ENCODE data around the gene EEF1A2.
A peak's percentile ranks its signal among the peaks of the same experiment; 100 is the strongest.
"Not testable (repeated sequence)": the region's sequence is repeated elsewhere in the genome, so short reads cannot be mapped to it uniquely, and the experiment has no call there.

The EEF1A2 gene

DNA sequence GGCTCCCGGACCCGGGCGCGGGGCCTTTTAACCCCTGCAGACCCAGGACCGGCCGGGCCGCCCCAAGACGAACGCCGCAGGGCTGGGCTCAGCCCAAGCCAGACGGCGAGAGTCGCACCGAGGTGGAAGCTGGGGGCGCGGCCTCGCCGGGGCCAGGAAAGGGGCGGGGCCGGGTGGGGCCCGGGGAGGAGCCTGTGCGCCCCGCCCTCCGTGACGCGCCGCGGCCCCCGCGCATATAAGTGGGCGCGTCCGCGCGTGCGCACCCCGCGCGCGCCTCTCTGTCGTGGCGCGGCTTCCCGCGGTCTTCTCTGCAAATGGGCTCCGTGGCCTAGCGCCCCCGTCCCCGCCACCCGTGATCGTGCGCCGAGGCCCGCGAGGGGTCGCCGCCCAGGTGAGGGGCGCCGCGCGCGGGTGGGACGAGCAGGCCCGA, 21.6 kb upstream of the EEF1A2 start, which contains the start of gene PPDPF:
Gene PPDPF (plus strand): TSS at position 262 of the 430 bp plus-strand sequence. CDS start 544 bp downstream, outside the sequence.
- peak; percentile 78 for DNase-seq (ENCODE audit: low spot score)

DNA sequence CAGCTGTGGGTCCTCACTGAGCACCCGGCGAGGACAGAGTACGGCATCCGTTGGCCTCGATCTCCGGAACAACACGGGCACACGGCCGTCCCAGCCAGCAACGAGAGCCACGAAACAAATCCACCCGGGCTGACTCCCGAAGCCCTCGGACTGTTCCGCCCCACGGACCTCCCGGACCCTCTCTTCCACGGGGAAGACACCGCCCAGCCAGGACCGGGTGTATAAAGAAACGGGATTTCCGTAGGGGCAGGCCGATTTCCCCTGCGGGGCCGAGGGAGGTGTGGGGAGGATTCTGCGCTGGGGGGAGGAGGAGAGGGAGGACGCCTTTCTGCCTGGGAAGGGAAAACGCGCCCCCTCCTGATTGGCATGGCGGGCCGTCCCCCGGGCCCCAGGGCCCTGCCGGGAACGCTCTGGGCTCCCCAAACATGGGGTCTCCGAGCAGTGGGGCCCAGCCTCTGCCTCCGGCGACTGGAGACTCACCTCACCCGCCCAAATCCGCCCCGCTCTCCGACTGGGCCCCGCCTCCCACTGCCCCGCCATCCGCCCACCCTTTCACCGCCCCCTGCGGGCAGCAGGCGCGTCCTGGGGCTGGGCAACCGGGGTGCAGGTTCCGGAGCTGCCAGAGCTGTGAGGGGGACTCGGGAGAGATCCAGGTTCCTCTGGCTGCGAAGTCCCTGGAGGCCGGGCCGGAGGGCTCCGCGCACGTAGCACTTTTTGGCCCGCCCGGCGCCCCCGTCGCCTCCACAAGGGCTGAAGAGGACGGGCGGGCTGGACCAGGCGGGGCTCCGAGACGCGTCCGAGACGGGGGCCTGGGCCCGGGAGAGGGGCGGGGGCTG, 21.0 kb upstream of the EEF1A2 start:
- DNase-seq (ENCODE audit: low spot score): peak; percentile 8

DNA sequence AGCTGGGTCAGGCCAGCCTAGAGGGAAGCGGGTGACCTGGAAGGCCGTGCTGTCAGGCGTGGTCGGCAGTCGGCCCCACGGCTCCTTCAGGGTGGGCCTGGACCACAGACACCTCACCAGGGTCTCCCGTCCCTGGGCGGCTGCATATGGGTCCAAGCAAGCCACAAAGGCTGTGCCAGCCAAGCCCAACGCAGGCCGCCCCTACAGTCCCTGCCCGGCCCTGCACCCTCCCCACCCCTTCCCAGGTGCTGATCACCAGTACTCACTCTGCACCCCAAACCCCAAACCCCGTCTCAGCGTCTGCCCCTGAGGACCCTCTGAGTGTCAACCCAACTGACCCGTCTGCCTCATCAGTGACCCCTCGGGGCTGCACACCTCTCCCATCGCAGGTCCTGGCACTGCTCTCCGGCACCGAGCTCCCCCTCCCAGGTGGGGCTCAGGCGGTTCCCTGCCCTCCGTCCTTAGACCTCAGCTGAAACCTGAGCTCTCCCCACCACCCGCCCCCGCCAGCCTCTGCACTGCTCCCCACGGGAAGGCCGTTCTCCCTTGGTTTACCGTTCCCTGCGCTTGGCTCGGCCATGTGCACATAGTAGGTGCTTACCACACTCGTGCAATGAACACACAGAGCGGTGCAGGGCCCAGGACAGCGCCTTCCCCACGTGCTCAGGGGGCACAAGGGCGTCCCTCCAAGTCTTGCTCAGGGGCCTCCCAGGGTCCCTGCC, 20.2 kb upstream of the EEF1A2 start:
- DNase-seq (ENCODE audit: low spot score): no peak

DNA sequence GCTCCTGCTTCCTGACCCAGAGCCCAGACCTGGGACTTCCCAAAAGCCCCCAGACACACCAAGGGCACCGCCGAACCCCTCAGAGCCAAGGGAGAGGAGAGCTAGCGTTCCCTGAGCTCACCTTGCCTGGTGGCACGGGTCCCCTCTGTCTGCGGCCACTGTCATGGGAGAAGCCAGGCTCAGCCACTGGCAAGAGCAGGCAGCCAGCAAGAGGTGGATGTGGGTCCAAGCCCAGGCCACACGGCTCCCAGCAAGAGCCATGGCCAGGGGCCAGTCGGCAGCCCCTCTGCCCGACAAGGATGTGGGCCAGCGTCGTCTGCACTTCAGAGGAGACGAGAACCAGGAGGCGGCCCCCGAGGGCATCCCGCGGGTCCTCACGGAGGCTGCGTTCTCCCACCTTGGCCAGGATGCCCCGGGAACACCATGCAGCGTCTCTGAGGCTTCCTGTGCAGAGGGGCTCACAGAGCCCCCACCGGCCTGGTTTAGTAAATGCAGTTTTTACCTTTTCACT, 19.5 kb upstream of the EEF1A2 start:
- DNase-seq (ENCODE audit: low spot score): no peak

DNA sequence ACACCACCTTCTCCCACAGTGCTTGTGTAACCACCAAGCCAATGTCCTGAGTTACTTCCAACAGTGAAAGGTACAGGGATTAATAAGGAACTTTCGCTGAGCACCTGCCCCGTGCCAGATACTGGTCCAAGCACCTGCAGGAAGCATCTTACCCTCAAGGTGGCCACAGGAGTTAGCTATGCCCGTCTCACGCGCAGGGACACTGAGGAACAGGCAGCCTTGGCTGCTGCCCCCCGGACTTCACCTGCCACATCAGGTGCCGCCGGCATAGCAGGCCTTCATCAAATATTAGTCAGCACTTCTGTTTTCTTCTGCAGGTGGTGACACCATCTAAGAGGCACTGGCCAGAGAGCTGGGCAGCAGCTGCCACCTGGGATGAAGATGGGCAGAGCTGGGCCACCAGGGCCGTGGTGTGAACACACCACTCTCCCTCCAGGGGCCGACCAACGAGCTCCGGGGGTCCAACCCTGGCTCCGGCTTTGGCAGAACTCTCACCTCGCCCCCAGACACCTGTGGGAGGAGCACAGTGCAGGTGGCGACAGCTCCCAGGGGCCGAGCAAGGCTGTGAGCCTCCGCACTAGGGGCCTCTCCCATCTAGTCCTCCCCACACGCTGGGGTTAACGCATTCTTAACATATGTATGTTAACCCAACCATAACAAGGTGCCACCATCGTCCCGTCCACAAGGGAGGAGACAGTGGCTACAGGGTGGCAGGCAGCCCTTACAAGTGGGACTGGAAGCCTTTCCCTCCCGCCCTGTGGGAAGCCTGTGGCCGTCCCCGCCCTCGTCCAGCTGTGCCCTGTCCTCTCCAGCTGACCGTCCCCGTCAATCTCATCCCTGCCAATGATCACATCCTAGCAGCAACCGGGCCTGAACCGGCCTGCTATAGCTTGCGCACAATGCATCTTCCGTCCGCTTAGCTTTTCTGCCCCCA, 18.8 kb upstream of the EEF1A2 start:
- no peak for DNase-seq (ENCODE audit: low spot score)

DNA sequence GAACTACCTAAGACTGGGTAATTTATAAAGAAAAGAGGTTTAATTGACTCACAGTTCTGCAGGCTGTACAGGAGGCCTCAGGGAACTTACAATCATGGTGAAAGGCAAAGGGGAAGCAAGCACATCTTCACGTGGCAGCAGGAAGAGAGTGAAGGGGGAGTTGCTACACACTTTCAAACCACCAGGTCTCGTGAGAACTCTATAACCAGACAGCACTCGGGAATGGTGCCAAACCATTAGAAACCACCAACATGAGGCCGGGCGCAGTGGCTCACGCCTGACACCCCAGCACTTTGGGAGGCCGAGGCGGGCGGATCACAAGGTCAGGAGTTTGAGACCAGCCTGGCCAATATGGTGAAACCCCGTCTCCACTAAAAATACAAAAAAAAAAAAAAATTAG, 15.6 kb upstream of the EEF1A2 start:
- not testable (repeated sequence) for DNase-seq (ENCODE audit: low spot score)

DNA sequence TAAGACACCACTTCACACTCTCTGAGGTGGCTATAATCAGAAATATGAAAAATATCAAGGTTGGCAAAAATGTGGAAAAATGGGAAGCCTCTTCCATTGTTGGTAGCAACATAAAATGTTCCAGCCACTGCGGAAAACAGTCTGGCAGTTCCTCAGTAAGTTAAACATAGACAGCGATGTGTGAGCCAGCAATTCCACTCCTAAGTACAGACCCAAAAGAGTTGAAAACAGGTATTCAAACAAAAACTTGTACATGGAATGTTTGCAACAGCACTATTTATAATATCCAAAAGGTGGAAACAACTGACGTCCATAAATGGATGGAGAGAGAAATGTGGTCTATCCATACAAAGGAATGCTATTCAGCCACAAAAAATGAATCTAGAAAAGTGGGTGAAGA, 14.3 kb upstream of the EEF1A2 start:
- DNase-seq (ENCODE audit: low spot score): no peak

DNA sequence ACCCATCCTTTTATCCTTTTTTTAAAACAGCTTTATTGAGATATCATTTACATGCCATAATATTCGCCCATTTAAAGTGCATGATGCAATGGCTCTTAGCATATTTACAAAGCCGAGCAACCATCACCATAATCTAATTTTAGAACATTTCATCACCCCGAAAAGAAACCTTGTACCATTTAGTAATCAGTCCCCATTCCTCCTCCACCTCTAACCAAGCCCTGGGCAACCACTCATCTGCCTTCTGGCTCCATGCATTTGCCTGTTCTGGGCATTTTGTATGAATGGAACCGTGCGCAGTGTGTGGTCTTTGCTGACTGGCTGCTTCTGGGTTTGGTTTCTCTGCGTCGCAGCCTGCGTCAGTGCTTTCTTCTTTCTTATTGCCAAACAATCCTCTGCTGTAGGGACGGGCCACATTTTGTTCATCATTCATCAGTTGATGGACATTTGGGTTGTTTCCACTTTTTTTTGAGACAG, 10.2 kb upstream of the EEF1A2 start:
- DNase-seq (ENCODE audit: low spot score): no peak

DNA sequence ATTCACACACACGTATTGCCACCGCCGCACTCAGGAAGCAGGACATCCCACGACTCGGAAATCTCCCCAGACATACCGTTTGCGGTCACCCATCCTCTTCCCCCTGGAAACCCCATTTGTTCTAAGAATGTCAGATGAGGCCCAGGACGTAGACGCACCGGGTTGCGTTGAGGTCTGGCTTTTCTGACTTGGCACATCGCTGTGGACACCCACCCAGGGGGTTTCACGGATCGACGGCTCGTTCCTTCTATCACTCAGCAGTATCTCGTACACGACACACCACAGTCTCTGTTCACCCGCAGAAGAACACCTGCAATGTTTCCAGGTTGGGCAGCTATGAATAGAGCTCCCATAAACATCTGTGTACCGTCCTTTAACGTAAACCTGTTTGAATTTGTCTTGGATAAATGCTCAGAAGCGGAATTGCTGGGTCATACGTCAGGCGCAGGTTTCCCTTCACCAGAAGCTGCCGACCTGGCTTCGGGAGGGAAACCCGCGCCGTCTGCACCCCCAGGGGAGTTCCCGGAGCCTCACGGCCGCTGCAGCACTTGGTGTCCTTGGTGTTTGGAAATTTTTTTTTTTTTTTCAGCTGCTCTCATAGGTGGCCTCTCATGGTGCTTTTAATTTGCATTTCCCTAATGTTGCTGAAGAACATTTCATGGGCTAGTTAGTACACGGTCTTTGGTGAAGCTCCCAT, 9.3 kb upstream of the EEF1A2 start:
- no peak for DNase-seq (ENCODE audit: low spot score)

DNA sequence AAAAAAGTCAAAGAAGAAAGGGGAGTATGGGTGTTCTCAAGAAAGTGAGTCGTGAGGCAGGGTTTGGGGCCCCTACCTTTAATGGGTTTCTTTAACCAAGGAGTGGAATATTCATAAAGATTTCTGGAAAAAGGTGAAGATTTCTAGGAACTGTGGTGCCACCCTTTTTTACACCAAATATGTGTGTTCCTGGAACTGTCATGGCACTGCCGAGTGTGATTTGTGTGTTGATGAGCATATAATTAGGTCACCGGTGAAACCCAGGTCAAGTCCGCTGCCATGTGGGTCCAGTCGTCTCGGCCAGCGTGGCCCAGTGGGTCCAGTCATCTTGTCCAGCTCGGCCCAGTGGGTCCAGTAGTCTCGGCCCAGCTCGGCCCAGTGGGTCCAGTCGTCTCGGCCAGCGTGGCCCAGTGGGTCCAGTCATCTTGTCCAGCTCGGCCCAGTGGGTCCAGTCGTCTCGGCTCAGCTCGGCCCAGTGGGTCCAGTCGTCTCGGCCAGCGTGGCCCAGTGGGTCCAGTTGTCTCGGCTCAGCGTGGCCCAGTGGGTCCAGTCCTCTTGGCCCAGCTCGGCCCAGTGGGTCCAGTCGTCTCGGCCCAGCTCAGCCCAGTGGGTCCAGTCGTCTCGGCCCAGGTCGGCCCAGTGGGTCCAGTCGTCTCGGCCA, 8.3 kb upstream of the EEF1A2 start:
- no peak for DNase-seq (ENCODE audit: low spot score)

DNA sequence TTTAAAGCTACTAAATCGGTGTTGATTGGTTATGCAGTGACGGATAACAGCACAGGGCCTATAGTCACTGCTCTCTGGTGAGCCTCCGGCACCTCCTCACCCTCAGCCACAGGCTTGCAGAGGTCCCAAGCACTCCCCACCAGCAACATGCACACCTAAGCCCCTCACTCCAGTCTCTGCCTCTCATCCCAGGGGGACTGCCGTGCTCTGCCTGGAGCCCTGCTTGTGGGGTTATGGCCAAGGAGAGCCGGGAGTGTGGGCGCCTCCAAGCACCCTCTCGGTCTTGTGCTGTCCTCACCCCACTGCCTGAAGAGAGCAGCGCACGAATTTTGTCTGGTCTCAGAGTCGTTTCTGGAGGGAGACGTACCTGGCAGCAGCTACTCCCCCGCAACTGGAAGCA, 6.8 kb upstream of the EEF1A2 start:
- no peak for DNase-seq (ENCODE audit: low spot score)

DNA sequence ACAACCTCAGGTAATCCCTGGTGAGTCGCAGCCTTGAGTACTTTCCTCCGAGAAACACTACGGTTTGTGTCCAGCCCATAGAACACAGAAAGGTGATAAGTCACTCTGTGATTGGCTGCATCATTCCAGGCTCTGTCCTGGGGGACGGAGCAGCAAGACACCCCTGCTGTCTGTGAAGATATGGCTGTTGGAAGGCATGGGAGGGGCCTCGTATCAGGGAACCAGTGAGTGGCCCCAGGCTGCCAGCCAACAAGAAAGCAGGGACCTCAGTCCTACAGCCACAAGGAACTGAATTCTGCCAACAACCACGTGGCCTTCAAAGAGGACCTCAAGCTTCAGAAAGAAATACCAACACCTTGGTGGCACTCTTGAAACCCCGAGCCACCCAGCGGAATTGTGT, 6.4 kb upstream of the EEF1A2 start:
- DNase-seq (ENCODE audit: low spot score): no peak

DNA sequence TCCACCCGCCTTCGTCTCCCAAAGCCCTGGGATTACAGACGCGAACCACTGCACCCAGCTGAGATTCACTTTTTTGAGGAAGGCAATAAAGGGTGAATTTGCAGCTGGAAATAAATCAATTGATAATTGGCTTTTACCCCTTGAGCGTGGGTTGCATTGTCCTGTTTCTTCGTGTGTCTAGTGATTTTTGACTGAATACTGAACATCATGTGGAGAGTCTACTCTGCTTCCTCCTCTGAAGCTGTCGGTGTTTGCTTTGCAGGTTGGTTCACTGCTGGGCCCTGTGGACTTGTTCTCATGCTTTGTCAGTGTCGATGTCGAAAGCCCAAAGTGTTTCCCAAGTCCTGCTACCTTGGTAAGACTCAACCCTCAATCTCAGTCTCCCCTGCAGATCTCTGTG, 5.8 kb upstream of the EEF1A2 start:
- DNase-seq (ENCODE audit: low spot score): no peak

DNA sequence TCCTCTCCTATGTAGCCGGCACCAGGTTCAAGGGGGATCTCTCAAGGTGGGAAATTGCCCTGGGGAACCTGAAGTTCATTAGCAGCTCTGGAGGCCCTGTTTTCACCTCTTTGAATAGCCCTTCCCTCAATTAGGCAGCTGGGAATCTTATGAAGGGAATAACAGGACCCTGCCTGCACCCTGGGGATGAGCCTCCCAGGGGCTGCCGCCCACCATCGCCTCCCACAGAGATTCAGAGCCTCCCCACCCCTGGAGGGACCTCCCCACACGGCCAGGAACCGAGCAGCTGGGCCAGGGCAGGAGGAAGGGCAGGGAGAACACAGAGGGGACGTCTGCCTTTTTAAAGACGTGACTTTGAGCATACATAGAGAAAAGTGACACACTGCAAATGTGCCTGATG, 4.6 kb upstream of the EEF1A2 start:
- no peak for DNase-seq (ENCODE audit: low spot score)

DNA sequence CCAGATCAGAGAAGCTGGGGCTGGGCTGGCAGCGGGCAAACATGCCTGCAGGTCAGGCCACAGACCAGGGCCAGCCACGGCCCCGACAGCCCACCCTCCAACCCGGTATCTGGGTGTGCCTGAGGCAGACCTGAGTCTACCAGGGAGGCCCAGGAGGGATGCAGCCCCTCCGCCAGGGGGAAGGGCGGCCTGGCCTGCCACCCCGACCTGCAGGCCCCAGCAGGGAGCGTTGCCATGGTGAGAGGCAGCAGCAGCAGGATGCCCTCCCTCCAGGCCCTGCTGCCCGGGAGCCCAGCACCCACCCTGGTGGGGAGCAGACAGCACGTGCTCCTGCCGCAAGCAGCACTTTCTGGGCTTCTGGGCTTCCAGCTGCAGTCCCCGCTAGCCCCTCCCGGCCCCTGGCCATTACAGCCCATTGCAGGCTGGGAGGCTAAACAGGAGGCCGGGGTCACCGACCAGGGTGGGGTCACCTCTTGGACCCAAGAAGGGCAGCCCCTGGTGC, 3.8 kb upstream of the EEF1A2 start:
- DNase-seq (ENCODE audit: low spot score): no peak

DNA sequence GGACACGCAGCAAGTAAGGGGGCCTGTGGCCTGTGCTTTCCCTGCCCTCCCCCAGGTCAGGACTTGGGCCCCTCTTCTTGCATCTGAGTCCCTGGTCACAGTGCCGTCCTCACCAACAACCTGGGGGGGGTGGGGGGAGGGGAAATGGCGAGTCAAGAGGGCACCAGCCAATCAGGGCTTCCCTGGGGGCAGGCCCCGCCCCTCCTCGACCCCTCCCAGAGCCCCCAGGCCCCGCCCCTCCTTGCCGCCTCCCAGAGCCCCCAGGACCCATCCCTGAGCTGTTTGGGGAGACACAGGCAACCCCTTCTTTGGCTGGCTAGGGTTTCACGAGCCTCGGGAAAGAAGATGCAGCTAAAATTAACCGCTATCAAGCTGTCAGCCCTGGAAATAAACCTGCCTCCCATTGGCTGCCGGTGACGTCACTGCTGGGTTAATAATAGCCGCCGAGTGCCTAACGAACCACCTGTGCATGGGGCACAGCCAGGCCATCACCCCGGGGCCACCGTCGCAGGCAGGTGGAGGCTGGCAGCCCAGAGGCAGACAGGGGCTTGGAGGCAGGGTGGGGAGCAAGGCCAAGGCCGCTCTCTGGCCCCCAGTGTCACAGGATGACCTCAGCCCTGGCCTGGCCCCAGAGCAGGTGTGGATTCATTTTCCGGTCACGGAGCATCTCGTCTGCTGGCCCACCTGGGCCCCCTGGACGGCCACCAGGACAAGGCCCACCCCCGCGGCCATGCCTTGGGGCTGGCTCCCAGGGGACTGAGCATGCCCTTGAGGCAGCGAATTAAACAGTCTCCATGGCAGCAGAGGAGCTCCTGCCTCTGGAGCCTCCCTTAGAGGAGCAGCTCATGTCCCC, 3.2 kb upstream of the EEF1A2 start:
- no peak for DNase-seq (ENCODE audit: low spot score)

DNA sequence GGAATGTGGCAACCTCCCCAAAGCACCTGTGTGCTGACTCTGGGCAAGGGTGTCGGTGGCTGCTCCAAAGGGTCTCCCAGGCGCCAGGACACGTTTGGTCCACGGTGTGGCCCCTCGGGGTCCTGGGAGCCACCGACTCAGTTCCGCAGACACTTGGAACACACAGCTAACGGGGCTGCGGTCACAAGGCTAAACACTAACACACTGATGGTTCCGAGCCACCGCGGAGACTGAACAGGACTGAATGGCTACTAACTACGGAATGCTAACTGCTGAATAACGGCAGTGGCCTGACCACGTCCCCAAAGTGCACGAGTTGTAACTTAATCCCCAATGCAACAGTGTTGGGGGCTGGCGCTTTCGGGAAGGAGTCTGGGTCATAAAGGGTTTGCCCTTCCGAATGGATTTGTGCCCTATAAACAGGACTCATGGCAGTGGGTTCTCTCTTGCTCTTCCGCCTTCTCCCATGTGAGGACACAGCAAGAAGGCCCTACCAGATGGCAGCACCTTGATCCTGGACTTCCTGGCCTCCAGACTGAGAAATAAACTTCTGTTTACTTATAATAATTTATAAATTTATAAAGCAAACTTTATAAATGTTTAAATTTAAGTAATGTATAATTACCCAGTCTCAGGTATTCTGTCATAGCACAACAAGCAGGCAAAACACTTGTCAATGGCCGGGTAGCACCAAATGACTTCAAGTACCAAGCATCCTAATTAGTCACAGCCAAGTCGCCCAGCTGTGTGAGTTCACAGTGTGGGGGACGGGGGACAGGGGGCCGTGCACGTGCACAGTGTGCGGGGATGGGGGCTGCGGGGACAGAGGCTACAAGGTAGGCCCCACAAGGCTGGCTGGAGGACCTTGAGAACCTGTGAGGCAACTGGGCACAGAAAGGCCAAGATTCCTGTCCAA, 2.3 kb upstream of the EEF1A2 start:
- DNase-seq (ENCODE audit: low spot score): no peak

DNA sequence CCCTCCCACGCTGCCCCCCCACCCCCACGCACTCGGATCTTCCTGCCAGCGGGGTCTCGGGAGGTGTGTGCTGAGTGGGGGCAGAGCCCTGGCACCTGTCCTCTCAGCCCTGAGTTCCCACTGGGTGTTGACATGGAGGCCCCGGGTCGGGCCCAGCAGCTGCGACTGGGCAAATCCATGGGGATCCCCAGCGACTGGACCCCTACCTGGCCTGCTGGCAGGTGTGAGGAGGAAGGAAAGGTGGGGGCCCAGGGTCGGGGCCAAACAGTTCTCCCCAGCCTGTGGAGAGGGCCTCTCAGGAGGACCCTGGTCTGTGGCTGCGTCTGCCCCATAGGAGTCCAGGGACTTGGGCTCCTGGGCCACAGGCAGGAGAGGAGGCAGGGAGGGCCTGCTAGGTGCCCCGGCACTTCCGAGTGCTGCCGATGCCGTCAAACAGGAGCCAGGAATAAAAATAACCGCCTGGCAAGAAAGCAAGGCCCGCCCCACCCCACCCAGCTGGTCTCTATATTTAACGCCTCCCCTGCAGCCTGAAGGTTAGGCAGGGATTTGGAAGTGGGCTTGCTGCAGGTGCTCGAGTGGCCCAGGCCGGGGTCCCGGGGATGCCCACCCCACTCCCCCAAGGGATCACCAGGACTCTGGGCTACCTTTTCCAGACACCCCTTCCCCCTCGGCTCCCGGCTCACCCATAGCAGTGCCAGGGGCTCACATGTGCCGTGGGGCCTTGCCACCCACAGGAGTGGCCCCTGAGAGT, 1.4 kb upstream of the EEF1A2 start:
- no peak for DNase-seq (ENCODE audit: low spot score)

All from pons (tissue), 1 donor.